OCI-LY3 (cell line): ENCODE results near the gene DYRK1A.

Source experiments
- EZH2phosphoT487 ChIP-seq: fragments of 200-600 bp; shearing (Covaris generic); IDR thresholded peaks from 2 replicates; pipeline ENCODE4 v1.6.1; 2018; ENCODE audit warnings: antibody characterized with exemption, mixed run types, low read depth
- TF ChIP-seq, protein P1 (sequence below): fragments of 200-600, 300-600 bp; sonication (generic); IDR thresholded peaks from 2 replicates; pipeline ENCODE4 v1.5.1; 2014; ENCODE audit warnings: antibody characterized with exemption, low read length, low read depth

DNA sequence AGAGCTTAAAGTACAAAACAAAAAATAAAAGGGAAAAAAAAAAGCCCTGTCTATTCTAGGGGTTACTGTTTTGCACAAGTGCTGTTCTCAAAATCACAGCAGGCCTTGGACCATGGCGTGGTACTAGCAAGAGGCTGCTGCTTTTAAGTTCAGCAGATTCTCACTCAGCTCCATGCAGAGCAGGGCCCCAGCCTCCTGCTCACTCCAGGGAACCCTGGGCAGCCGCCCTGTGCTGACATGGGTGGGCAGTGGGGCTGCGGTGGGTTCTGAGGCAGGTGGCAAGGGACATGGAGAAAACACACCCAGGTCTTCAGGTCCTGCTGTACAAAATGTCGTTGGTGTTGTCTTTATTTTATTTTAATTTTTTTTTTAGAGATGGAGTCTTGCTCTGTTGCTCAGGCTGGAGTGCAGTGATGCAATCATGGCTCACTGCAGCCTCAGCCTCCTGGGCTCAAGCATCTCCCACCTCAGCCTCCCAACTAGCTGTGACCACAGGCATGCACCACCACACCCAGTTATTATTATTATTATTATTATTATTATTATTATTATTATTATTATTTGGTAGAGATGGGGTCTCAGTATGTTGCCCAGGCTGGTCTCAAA, 170.9 kb downstream of the DYRK1A start:
- TF ChIP-seq, protein P1, sequence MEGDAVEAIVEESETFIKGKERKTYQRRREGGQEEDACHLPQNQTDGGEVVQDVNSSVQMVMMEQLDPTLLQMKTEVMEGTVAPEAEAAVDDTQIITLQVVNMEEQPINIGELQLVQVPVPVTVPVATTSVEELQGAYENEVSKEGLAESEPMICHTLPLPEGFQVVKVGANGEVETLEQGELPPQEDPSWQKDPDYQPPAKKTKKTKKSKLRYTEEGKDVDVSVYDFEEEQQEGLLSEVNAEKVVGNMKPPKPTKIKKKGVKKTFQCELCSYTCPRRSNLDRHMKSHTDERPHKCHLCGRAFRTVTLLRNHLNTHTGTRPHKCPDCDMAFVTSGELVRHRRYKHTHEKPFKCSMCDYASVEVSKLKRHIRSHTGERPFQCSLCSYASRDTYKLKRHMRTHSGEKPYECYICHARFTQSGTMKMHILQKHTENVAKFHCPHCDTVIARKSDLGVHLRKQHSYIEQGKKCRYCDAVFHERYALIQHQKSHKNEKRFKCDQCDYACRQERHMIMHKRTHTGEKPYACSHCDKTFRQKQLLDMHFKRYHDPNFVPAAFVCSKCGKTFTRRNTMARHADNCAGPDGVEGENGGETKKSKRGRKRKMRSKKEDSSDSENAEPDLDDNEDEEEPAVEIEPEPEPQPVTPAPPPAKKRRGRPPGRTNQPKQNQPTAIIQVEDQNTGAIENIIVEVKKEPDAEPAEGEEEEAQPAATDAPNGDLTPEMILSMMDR: no peak
- TF ChIP-seq EZH2phosphoT487: no peak
